H1 (cell line): Measurements from ENCODE around the gene TSPAN4.

Experiments used
- ATF3 ChIP-seq: IDR thresholded peaks from 2 replicates; pipeline ENCODE4 v1.6.1; 2011; ENCODE audit warnings: low read depth, mild to moderate bottlenecking, low read length; ENCODE audit not compliant: insufficient read depth
- CTCF ChIP-seq, 3 experiments: IDR thresholded peaks; 1 replicate in 2 of 3; 2 replicates in 1 of 3; pipeline versions ENCODE4 v1.5.1 to v1.6.1; 2011; ENCODE audit warnings: low read length in 3 of 3, mild to moderate bottlenecking in 3 of 3, inconsistent platforms in 2 of 3, low read depth in 1 of 3, moderate library complexity in 1 of 3; ENCODE audit not compliant: insufficient read depth in 1 of 3; ENCODE audit errors: control extremely low read depth in 1 of 3
- EZH2 ChIP-seq: fragments of 200-600 bp; sonication (generic); IDR thresholded peaks from 2 replicates; pipeline ENCODE4 v1.7.1; 2012; ENCODE audit warnings: low read depth, mild to moderate bottlenecking, moderate library complexity, low read length, inconsistent platforms; ENCODE audit not compliant: severe bottlenecking
- JUN ChIP-seq: IDR thresholded peaks from 2 replicates; pipeline ENCODE4 v1.6.1; 2011; ENCODE audit warnings: low read depth, mild to moderate bottlenecking, improper control_type of control experiment, low read length
- KDM5A ChIP-seq: fragments of 200-600 bp; IDR thresholded peaks from 2 replicates; pipeline ENCODE4 v1.7.1; 2012; ENCODE audit warnings: mild to moderate bottlenecking, low read length, inconsistent platforms, mixed read lengths
- MAX ChIP-seq: IDR thresholded peaks from 2 replicates; pipeline ENCODE4 v1.6.1; 2012; ENCODE audit warnings: inconsistent platforms
- SUZ12 ChIP-seq: fragments of 200-600 bp; sonication (generic); IDR thresholded peaks from 2 replicates; pipeline ENCODE4 v1.6.1; 2012; ENCODE audit warnings: mild to moderate bottlenecking, inconsistent platforms, low read length, moderate library complexity, mixed read lengths
- TAF1 ChIP-seq: IDR thresholded peaks from 2 replicates; pipeline ENCODE4 v1.6.1; 2011; ENCODE audit warnings: mild to moderate bottlenecking, low read depth, low read length
- TCF12 ChIP-seq: IDR thresholded peaks from 2 replicates; pipeline ENCODE4 v1.6.1; 2011; ENCODE audit warnings: low read depth, mild to moderate bottlenecking, low read length
- USF2 ChIP-seq: IDR thresholded peaks from 2 replicates; pipeline ENCODE4 v1.6.1; 2011; ENCODE audit warnings: low read length, improper control_type of control experiment

GRCh38 chr11:826227-826621 lies 16.4 kb upstream of the TSPAN4 start:
- no peak for TF ChIP-seq CTCF (IDR thresholded peaks at IDR 0.05; ENCODE audit: control extremely low read depth in 1 of 3, insufficient read depth in 1 of 3, low read depth in 1 of 3, low read length in 3 of 3)
- no peak for TF ChIP-seq TAF1
- no peak for TF ChIP-seq SUZ12
- no peak for TF ChIP-seq JUN
- no peak for TF ChIP-seq USF2
- no peak for TF ChIP-seq KDM5A
- TF ChIP-seq EZH2, result no peak
- no peak for TF ChIP-seq TCF12
- TF ChIP-seq MAX, result no peak
- no peak for TF ChIP-seq ATF3
